ENCODE data around the gene MTOR.

DNA sequence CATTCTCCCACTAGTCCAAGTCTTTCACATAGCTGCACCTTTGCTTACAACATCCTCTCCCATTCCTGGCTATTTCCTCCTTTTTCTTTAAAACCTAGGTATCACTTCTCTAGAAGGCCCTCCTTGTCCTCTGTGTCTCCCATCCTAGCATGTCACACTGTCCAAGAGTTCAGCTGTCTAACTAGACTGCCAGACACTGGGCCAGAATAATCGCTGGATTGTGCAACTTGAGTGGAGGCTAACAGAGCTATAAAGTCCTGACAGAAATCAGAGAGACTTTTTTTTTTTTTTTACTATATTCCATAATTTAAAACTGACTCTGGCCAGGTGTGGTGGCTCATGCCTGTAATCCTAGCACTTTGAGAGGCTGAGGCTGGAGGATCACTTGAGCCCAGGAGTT is 77.4 kb downstream of the MTOR start:
- TF ChIP-seq YBX1 (IDR thresholded peaks at IDR 0.05) (no peak), POLR2A (IDR thresholded peaks at IDR 0.05; ENCODE audit: low read depth, low read length) (no peak), CBFB (IDR thresholded peaks at IDR 0.05; ENCODE audit: low read depth) (no peak), CREB1 (IDR thresholded peaks at IDR 0.05; ENCODE audit: low read depth) (no peak), POLR2AphosphoS5 (IDR thresholded peaks at IDR 0.05; ENCODE audit: low read length) (no peak), HDAC2 (IDR thresholded peaks at IDR 0.05) (no peak), SMC3 (IDR thresholded peaks at IDR 0.05; ENCODE audit: borderline replicate concordance, low read length) (no peak), NBN (IDR thresholded peaks at IDR 0.05) (no peak), HCFC1 (IDR thresholded peaks at IDR 0.05; ENCODE audit: low read length) (no peak)
- TF ChIP-seq, protein P1, sequence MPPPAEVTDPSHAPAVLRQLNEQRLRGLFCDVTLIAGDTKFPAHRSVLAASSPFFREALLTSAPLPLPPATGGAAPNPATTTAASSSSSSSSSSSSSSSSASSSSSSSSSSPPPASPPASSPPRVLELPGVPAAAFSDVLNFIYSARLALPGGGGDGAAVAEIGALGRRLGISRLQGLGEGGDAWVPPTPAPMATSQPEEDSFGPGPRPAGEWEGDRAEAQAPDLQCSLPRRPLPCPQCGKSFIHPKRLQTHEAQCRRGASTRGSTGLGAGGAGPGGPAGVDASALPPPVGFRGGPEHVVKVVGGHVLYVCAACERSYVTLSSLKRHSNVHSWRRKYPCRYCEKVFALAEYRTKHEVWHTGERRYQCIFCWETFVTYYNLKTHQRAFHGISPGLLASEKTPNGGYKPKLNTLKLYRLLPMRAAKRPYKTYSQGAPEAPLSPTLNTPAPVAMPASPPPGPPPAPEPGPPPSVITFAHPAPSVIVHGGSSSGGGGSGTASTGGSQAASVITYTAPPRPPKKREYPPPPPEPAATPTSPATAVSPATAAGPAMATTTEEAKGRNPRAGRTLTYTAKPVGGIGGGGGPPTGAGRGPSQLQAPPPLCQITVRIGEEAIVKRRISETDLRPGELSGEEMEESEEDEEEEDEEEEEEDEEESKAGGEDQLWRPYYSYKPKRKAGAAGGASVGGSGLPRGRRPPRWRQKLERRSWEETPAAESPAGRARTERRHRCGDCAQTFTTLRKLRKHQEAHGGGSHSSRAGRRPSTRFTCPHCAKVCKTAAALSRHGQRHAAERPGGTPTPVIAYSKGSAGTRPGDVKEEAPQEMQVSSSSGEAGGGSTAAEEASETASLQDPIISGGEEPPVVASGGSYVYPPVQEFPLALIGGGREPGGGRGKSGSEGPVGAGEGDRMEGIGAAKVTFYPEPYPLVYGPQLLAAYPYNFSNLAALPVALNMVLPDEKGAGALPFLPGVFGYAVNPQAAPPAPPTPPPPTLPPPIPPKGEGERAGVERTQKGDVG (CRISPR knock-in tag; IDR thresholded peaks at IDR 0.05): no peak
- TF ChIP-seq, protein P2, sequence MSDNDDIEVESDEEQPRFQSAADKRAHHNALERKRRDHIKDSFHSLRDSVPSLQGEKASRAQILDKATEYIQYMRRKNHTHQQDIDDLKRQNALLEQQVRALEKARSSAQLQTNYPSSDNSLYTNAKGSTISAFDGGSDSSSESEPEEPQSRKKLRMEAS (IDR thresholded peaks at IDR 0.05; ENCODE audit: low read depth, low read length): no peak
- TF ChIP-seq, protein P3, sequence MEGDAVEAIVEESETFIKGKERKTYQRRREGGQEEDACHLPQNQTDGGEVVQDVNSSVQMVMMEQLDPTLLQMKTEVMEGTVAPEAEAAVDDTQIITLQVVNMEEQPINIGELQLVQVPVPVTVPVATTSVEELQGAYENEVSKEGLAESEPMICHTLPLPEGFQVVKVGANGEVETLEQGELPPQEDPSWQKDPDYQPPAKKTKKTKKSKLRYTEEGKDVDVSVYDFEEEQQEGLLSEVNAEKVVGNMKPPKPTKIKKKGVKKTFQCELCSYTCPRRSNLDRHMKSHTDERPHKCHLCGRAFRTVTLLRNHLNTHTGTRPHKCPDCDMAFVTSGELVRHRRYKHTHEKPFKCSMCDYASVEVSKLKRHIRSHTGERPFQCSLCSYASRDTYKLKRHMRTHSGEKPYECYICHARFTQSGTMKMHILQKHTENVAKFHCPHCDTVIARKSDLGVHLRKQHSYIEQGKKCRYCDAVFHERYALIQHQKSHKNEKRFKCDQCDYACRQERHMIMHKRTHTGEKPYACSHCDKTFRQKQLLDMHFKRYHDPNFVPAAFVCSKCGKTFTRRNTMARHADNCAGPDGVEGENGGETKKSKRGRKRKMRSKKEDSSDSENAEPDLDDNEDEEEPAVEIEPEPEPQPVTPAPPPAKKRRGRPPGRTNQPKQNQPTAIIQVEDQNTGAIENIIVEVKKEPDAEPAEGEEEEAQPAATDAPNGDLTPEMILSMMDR (IDR thresholded peaks at IDR 0.05 in 2 of 3, conservative IDR thresholded peaks at IDR 0.05 in 1 of 3; ENCODE audit: control insufficient read depth in 2 of 3, extremely low read depth in 1 of 3, insufficient read depth in 1 of 3, low read depth in 3 of 3, low read length in 3 of 3): no peak
- TF ChIP-seq, protein P4, sequence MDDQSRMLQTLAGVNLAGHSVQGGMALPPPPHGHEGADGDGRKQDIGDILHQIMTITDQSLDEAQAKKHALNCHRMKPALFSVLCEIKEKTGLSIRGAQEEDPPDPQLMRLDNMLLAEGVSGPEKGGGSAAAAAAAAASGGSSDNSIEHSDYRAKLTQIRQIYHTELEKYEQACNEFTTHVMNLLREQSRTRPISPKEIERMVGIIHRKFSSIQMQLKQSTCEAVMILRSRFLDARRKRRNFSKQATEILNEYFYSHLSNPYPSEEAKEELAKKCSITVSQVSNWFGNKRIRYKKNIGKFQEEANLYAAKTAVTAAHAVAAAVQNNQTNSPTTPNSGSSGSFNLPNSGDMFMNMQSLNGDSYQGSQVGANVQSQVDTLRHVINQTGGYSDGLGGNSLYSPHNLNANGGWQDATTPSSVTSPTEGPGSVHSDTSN (IDR thresholded peaks at IDR 0.05; ENCODE audit: insufficient replicate concordance, low read depth, low read length): no peak
